HG03175 (cell line): ENCODE measurements around the gene NPTN.
"Not testable (repeated sequence)": the region's sequence is repeated elsewhere in the genome, so short reads cannot be mapped to it uniquely, and the experiment has no call there.

ENCODE experiments used
- ATAC-seq: cut with Tn5 transposase; IDR thresholded peaks from one replicate; pipeline ENCODE4 v1.9.1; 2021; ENCODE audit warnings: mild to moderate bottlenecking, moderate library complexity; ENCODE audit not compliant: unreplicated experiment

Gene NPTN

DNA sequence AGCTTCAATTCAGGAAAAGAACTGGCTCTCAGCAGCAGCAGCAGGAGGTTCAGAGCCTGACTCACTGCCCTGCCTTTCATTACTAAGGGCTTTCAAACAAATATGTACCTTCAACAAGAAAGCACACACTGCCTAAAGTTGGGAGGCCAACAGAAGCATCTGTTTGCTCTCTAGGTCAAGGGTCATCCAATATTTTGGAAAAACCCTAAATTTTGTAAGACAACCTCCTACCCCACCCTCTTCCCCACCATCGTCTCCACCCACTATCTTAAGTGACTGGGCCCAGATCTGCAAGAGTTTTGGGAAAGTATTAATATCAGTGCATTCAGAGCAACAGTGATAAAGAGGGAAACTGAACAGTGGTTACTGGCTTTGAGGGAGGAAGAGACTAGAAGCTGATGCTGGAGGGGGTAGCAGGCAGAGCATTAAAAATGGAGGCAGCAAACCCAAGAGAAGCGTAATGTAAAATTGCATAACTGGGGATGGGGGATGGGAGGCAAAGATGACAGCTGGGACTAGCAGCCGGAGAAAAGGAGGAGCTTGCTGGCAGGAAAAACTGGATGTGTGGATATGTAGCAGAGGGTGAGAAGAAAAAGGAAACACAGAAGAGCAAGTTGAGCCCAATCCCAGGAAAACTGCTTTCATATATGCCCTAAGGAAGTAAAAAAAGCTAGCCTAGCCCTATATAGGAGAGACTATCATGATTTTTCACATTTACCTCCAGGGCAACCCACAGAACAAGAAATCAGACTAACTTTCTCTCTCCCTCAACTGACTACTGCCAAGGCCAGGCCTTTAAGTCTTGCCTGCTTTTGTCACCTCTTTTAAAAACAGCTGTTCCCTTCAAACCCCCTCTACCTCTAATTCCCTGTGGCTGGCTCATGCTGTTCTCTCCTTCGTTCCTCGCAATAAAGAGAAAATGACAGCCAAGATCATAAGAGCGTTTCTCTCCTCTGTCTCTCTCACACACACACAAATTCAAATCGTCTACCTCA is 31.4 kb downstream of the NPTN start:
- ATAC-seq: no peak

DNA sequence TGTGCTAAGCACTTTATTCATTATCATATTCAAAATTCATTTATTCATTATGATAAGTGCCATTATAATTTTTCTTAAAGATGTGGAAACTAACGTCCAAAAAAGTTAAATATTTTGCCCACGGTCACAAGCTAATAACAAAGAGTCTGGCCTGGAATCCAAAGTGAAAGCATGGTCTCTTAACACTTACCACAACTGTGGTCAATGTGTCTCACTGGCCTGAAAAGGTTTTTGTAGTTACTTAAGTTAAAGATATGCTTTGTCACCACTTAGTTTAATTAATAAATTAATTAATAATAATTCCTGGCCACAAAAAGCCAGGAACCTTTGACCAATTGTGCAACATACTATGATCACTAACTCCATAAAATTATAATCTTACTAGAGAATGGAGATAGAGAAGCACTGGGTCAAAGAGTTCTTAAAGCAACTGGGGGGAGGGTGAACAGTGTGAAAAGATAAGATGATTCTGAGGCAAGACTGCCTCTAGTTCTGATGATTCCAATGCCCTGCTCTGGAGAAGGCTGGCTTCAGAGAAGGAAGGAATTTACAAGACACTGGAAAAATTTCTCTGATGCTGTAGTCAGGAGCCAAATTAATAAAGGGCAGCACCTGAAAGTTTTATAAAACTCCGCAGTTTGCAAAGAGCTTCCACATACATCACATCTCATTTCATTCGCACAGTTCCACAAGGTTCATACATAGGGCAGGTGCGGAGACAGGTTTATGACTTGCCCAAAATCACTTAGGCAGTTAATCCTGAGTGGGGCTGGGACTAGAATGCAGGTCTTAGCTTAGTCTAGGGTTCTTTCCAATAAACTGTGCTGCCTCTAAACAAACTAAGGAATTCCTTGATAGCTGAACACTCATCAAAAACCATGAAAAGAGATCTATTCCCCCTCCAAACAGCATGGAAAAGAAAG is 32.5 kb downstream of the NPTN start:
- ATAC-seq: no peak

DNA sequence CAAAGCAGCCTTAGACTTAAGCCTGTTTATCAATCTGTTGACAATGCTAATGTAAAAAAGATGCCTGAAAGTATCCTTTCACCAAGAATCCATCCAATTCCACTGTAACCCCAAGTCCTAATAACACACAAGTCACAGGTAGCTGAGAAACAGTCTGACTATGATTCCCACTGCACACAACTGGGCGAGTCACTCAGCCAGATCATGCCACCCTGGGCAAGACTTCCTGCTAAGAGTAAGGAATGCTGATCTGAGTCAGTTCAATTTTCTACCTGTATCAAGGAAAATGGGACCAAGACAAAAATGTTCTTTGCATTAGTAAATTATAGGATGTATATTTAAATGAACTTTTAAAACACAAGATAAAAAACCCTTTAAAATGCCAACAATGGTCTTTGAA is 33.3 kb downstream of the NPTN start:
- no peak for ATAC-seq

GRCh38 chr15:73598530-73599160 is 34.5 kb downstream of the NPTN start:
- ATAC-seq: no peak

GRCh38 chr15:73597036-73597638 is 36.1 kb downstream of the NPTN start:
- no peak for ATAC-seq

DNA sequence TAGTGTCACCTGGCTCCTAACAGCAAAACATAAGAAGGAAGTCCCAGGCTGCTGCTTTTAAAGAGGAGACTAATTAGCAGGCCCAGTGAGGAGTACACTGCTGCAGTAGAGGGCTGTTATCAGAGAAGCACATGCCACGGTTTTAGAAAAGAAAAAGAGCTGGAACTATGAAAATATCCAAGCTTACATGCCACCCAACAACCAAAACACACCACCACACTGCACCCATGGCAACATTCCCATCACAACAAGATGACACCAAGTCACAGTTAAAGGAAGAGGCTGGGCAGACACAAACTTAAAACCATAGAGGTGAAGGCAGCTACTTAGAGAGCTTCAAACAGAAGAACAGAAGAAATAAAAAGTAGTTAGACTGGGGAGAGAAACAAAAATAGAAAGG is 37.0 kb downstream of the NPTN start:
- no peak for ATAC-seq

DNA sequence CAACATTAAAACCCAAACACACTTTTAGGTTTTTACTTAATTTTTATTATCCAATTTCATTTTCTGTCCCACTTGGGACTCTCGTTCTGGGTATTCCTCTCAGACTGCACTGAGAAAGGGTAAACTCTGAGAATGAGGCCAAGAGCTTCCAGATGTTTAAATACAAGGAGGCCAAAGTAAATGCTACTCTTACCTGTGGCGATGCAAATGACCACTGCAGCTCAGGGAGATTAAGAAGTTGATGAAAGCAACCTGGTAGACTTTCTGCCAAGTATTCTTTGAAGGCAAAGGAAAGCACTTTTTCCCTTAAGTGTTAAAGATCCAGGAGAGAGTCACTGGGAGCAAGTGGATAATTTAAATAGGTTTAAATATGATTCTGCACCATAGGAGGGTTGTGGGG is 39.1 kb downstream of the NPTN start:
- no peak for ATAC-seq

GRCh38 chr15:73593304-73594074 is 39.7 kb downstream of the NPTN start:
- no peak for ATAC-seq

DNA sequence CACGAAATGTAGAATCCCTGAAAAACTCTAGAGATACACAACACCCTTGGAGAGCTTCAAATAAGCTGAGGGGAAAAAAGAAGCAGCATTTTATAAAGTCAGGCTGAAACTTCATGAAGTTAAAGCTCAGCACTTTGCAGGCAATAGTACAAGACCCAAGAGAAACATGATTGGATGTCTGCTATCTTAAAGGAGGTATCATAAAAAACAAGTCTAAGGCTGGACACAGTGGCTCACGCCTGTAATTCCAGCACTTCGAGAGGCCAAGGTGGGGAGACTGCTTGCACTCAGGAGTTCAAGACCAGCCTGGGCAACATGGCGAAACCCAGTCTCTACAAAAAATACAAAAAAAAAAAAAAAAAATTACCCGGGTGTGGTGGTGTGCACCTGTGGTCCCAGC is 42.9 kb downstream of the NPTN start:
- no peak for ATAC-seq

- ATAC-seq: no peak
Observed at GRCh38 chr15:73589766-73590165, 43.4 kb downstream of the NPTN start.

- no peak for ATAC-seq
Observed at GRCh38 chr15:73585871-73586654, 47.1 kb downstream of the NPTN start.

DNA sequence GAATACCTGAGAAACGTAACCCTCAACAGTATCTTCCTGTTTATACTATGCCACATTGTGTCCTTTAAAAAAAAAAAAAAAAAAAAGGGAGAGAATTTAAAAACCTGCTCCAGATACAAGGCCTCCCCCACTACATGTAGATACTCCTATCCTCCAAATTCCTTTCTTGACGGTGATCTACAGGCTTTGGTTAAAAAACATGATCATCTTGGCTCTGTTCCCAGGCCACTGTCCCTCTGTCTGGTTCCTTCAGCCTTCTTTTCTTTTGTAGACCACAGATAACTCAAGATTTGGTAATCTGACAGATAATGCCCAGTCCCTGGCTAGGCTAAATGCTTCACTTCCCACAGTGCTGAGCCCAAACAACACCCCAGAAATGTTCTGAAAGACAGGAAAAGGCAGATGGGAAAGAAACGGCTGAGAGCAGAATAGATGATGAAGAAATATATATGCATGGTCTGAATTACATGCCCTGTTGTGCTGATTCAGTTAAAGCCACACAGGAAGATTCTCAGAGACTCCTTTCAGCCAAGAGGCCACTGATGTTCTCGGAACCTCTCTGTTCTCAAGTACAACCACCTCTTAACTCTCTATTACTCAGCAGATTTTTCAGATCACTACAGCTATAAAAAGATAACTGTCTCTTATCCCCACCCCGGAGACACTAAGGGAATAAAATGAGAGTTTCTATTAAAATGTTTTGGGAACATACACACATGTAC is 48.3 kb downstream of the NPTN start:
- ATAC-seq: no peak

- ATAC-seq: no peak
Observed at GRCh38 chr15:73583544-73583943, 49.6 kb downstream of the NPTN start.

- ATAC-seq: no peak
Observed at GRCh38 chr15:73582851-73583379, 50.3 kb downstream of the NPTN start.

DNA sequence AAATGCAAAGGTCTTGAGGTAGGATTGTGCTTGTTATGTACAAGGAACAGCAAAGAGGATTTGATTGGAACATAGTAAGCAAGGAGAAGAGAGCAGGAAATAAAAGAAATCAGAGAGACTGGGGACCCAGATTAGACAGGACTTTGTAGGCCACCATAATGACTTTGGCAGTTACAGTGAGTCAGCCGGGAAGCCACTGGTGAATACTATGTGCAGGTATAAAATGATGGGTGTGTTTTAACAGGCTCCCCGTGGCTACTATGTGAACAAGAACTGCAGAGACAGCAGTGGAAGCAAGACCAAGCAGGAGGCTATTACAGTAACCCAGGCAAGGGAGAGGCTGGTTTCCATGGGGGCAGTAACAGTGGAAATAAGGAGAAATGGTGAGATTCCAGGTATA is 55.2 kb downstream of the NPTN start:
- ATAC-seq: no peak

DNA sequence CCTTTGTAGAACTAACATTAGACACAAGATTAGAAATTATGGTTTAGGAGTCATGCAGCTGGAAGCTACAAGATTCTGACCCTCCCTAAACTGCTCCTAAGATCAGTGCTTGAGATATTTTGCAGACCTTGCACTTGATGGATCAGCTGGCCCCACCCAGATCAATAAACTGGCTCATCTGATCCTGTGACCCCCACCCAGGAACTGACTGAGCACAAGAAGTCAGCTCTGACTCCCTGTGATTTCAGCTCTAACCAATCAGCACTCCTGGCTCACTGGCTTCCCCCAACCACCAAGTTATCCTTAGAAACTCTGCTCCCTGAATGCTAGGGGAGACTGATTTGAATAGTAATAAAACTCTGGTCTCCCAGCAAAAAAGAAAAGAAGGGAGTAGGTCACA is 55.6 kb downstream of the NPTN start:
- ATAC-seq: not testable (repeated sequence)

DNA sequence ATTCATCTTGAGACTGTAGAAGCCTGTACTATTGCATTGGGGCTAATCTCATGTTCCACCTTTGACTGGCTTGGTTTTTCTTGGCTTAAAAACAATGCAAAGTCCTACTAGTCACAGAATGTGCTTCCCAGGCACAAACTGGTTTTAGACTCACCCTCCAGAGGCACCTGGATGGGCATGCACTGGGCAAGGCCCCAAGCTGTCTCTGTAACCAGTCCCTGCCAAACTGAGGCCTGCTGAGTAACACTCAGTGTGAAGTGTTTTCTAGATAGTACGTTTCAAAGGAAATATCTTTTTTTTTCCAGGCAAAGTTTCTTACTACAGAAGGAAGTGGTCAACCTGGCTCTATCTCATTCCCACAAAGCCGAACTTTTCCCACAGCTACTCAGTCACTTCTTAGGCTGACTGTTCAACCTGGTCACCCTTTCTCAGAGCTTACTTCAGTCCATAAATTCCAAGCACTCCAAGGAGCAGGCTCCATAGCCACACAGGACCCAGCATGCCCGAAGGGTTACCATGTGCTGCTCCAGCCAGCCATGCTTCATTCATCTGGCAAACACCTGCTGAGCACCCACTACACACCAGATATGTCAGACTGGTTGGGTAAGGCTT is 57.4 kb downstream of the NPTN start:
- ATAC-seq: no peak

GRCh38 chr15:73573572-73573971 is 59.6 kb downstream of the NPTN start:
- no peak for ATAC-seq
